GM18508 (cell line): ENCODE measurements around the gene SAMMSON.

ENCODE experiments used
- ATAC-seq: cut with Tn5 transposase; IDR thresholded peaks from one replicate; pipeline ENCODE4 v1.9.1; 2021; ENCODE audit warnings: moderate number of reproducible peaks; ENCODE audit not compliant: insufficient read depth, unreplicated experiment

Gene SAMMSON

GRCh38 chr3:69999140-70000027, at the start of gene SAMMSON:
Gene SAMMSON (plus strand): TSS chr3:69999733.
- no peak for ATAC-seq

- no peak for ATAC-seq
Measured at GRCh38 chr3:69951616-69952015, 47.9 kb upstream of the SAMMSON start.

- ATAC-seq: no peak
Measured at GRCh38 chr3:69959581-69959980, 40.0 kb upstream of the SAMMSON start.

- no peak for ATAC-seq
Measured at GRCh38 chr3:69961706-69962439, 37.7 kb upstream of the SAMMSON start.

GRCh38 chr3:69963643-69964042, 35.9 kb upstream of the SAMMSON start:
- ATAC-seq: no peak

- ATAC-seq: no peak
Measured at GRCh38 chr3:69967156-69967555, 32.4 kb upstream of the SAMMSON start.

- ATAC-seq: no peak
Measured at GRCh38 chr3:69970827-69971226, 28.7 kb upstream of the SAMMSON start.

- no peak for ATAC-seq
Measured at GRCh38 chr3:69972672-69973071, 26.9 kb upstream of the SAMMSON start.

- no peak for ATAC-seq
Measured at GRCh38 chr3:69976021-69976420, 23.5 kb upstream of the SAMMSON start.

- ATAC-seq: no peak
Measured at GRCh38 chr3:69983546-69984265, 15.8 kb upstream of the SAMMSON start.

- no peak for ATAC-seq
Measured at GRCh38 chr3:69985266-69985665, 14.3 kb upstream of the SAMMSON start.

- no peak for ATAC-seq
Measured at GRCh38 chr3:69986419-69986818, 13.1 kb upstream of the SAMMSON start.

- ATAC-seq: no peak
Measured at GRCh38 chr3:69987833-69988232, 11.7 kb upstream of the SAMMSON start.

GRCh38 chr3:69993757-69994156, 5.8 kb upstream of the SAMMSON start:
- ATAC-seq: no peak

GRCh38 chr3:69994919-69995318, 4.6 kb upstream of the SAMMSON start:
- ATAC-seq: no peak

- ATAC-seq: no peak
Measured at GRCh38 chr3:69997631-69998307, 1.8 kb upstream of the SAMMSON start.

GRCh38 chr3:69998759-69999139, 784 bp upstream of the SAMMSON start:
- no peak for ATAC-seq

GRCh38 chr3:70000028-70000410, 486 bp downstream of the SAMMSON start:
- no peak for ATAC-seq

GRCh38 chr3:70000563-70001081, 1.1 kb downstream of the SAMMSON start:
- no peak for ATAC-seq

- no peak for ATAC-seq
Measured at GRCh38 chr3:70003119-70003518, 3.6 kb downstream of the SAMMSON start.
